Measurements from ENCODE around the gene FBH1. TPM values are rescaled to one million over a fixed set of nuclear protein-coding genes. Genes with fewer than 3 reads are reported as not detected.

FBH1 gene
- total and polyA plus RNA-seq, 2 experiments from 2014 or later: 62.5 to 90.8 TPM

DNA sequence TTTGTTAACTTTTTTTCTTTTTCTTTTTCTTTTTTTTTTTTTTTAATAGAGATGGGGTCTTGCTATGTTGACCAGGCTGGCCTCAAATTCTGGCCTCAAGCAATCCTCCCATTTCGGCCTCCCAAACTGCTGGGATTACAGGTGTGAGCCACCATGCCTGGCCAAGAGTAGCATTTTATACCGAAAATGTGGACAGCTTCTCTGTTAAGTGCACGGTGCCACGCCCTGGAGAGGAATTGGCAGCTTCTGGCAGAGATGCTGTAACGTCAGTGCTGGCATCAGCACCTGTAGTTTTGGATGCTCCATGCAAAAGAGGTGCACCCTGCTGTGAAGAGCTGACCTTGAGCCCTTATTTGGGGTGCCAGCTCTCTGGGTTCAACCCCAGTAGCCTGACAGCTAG, 69.1 kb downstream of the FBH1 start:
- TF ChIP-seq, protein P1, sequence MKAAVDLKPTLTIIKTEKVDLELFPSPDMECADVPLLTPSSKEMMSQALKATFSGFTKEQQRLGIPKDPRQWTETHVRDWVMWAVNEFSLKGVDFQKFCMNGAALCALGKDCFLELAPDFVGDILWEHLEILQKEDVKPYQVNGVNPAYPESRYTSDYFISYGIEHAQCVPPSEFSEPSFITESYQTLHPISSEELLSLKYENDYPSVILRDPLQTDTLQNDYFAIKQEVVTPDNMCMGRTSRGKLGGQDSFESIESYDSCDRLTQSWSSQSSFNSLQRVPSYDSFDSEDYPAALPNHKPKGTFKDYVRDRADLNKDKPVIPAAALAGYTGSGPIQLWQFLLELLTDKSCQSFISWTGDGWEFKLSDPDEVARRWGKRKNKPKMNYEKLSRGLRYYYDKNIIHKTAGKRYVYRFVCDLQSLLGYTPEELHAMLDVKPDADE (IDR thresholded peaks at IDR 0.05): no peak
- no peak for TF ChIP-seq ZNF114 (CRISPR knock-in tag; IDR thresholded peaks at IDR 0.05)
- TF ChIP-seq ZNF331 (CRISPR knock-in tag; IDR thresholded peaks at IDR 0.05; ENCODE audit: low read depth): no peak
- no peak for TF ChIP-seq JUNB (IDR thresholded peaks at IDR 0.05; ENCODE audit: unreplicated experiment)
- no peak for TF ChIP-seq POLR2AphosphoS5 (IDR thresholded peaks at IDR 0.05; ENCODE audit: low read depth)
- TF ChIP-seq, protein P2, sequence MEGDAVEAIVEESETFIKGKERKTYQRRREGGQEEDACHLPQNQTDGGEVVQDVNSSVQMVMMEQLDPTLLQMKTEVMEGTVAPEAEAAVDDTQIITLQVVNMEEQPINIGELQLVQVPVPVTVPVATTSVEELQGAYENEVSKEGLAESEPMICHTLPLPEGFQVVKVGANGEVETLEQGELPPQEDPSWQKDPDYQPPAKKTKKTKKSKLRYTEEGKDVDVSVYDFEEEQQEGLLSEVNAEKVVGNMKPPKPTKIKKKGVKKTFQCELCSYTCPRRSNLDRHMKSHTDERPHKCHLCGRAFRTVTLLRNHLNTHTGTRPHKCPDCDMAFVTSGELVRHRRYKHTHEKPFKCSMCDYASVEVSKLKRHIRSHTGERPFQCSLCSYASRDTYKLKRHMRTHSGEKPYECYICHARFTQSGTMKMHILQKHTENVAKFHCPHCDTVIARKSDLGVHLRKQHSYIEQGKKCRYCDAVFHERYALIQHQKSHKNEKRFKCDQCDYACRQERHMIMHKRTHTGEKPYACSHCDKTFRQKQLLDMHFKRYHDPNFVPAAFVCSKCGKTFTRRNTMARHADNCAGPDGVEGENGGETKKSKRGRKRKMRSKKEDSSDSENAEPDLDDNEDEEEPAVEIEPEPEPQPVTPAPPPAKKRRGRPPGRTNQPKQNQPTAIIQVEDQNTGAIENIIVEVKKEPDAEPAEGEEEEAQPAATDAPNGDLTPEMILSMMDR (conservative IDR thresholded peaks at IDR 0.05; ENCODE audit: low read depth in 2 of 2): no peak
- no peak for TF ChIP-seq EZH2 (IDR thresholded peaks at IDR 0.05; ENCODE audit: low read depth, unreplicated experiment)
- no peak for TF ChIP-seq NANOG (IDR thresholded peaks at IDR 0.05; ENCODE audit: borderline replicate concordance)
- TF ChIP-seq CREB1 (CRISPR knock-in tag; IDR thresholded peaks at IDR 0.05; ENCODE audit: low read depth): no peak
- TF ChIP-seq, protein P3, sequence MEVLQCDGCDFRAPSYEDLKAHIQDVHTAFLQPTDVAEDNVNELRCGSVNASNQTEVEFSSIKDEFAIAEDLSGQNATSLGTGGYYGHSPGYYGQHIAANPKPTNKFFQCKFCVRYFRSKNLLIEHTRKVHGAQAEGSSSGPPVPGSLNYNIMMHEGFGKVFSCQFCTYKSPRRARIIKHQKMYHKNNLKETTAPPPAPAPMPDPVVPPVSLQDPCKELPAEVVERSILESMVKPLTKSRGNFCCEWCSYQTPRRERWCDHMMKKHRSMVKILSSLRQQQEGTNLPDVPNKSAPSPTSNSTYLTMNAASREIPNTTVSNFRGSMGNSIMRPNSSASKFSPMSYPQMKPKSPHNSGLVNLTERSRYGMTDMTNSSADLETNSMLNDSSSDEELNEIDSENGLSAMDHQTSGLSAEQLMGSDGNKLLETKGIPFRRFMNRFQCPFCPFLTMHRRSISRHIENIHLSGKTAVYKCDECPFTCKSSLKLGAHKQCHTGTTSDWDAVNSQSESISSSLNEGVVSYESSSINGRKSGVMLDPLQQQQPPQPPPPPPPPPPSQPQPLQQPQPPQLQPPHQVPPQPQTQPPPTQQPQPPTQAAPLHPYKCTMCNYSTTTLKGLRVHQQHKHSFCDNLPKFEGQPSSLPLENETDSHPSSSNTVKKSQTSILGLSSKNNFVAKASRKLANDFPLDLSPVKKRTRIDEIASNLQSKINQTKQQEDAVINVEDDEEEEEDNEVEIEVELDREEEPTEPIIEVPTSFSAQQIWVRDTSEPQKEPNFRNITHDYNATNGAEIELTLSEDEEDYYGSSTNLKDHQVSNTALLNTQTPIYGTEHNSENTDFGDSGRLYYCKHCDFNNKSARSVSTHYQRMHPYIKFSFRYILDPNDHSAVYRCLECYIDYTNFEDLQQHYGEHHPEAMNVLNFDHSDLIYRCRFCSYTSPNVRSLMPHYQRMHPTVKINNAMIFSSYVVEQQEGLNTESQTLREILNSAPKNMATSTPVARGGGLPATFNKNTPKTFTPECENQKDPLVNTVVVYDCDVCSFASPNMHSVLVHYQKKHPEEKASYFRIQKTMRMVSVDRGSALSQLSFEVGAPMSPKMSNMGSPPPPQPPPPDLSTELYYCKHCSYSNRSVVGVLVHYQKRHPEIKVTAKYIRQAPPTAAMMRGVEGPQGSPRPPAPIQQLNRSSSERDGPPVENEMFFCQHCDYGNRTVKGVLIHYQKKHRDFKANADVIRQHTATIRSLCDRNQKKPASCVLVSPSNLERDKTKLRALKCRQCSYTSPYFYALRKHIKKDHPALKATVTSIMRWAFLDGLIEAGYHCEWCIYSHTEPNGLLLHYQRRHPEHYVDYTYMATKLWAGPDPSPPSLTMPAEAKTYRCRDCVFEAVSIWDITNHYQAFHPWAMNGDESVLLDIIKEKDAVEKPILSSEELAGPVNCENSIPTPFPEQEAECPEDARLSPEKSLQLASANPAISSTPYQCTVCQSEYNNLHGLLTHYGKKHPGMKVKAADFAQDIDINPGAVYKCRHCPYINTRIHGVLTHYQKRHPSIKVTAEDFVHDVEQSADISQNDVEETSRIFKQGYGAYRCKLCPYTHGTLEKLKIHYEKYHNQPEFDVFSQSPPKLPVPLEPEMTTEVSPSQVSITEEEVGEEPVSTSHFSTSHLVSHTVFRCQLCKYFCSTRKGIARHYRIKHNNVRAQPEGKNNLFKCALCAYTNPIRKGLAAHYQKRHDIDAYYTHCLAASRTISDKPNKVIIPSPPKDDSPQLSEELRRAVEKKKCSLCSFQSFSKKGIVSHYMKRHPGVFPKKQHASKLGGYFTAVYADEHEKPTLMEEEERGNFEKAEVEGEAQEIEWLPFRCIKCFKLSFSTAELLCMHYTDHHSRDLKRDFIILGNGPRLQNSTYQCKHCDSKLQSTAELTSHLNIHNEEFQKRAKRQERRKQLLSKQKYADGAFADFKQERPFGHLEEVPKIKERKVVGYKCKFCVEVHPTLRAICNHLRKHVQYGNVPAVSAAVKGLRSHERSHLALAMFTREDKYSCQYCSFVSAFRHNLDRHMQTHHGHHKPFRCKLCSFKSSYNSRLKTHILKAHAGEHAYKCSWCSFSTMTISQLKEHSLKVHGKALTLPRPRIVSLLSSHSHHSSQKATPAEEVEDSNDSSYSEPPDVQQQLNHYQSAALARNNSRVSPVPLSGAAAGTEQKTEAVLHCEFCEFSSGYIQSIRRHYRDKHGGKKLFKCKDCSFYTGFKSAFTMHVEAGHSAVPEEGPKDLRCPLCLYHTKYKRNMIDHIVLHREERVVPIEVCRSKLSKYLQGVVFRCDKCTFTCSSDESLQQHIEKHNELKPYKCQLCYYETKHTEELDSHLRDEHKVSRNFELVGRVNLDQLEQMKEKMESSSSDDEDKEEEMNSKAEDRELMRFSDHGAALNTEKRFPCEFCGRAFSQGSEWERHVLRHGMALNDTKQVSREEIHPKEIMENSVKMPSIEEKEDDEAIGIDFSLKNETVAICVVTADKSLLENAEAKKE (CRISPR knock-in tag; IDR thresholded peaks at IDR 0.05): no peak
- TF ChIP-seq, protein P4, sequence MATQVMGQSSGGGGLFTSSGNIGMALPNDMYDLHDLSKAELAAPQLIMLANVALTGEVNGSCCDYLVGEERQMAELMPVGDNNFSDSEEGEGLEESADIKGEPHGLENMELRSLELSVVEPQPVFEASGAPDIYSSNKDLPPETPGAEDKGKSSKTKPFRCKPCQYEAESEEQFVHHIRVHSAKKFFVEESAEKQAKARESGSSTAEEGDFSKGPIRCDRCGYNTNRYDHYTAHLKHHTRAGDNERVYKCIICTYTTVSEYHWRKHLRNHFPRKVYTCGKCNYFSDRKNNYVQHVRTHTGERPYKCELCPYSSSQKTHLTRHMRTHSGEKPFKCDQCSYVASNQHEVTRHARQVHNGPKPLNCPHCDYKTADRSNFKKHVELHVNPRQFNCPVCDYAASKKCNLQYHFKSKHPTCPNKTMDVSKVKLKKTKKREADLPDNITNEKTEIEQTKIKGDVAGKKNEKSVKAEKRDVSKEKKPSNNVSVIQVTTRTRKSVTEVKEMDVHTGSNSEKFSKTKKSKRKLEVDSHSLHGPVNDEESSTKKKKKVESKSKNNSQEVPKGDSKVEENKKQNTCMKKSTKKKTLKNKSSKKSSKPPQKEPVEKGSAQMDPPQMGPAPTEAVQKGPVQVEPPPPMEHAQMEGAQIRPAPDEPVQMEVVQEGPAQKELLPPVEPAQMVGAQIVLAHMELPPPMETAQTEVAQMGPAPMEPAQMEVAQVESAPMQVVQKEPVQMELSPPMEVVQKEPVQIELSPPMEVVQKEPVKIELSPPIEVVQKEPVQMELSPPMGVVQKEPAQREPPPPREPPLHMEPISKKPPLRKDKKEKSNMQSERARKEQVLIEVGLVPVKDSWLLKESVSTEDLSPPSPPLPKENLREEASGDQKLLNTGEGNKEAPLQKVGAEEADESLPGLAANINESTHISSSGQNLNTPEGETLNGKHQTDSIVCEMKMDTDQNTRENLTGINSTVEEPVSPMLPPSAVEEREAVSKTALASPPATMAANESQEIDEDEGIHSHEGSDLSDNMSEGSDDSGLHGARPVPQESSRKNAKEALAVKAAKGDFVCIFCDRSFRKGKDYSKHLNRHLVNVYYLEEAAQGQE (IDR thresholded peaks at IDR 0.05; ENCODE audit: unreplicated experiment): no peak
- TF ChIP-seq STAT1 (IDR thresholded peaks at IDR 0.05; ENCODE audit: unreplicated experiment): no peak
- TF ChIP-seq EZH2phosphoT487 (IDR thresholded peaks at IDR 0.05; ENCODE audit: unreplicated experiment): no peak
- no peaks in the 10 kb centered on the region for H3K4me1 ChIP-seq (ENCODE audit: insufficient read depth)
- no peaks in the 10 kb centered on the region for H3K79me2 ChIP-seq (replicated peaks; ENCODE audit: insufficient read depth)
- no peak overlapping the region for H3K4me2 ChIP-seq
- H2AFZ ChIP-seq: no peak overlapping the region
- Mint-ChIP-seq H3K27me3 (ENCODE audit: insufficient read depth, low read depth, poor library complexity) (peaks cover 7% of the 10 kb centered on the region), H3K4me3 (no peak overlapping the region), H3K27ac (no peak overlapping the region), H3K36me3 (ENCODE audit: low read depth) (no peaks in the 10 kb centered on the region), H3K9me3 (no peaks in the 10 kb centered on the region), H3K4me1 (peaks cover 5% of the 10 kb centered on the region)
- H3K4me3 ChIP-seq: no peak overlapping the region
- no peak for DNase-seq (ENCODE audit: low spot score)
- no peaks in the 10 kb centered on the region for H4K20me1 ChIP-seq (replicated peaks; ENCODE audit: insufficient read depth)
- no peaks in the 10 kb centered on the region for H3K9me2 ChIP-seq (ENCODE audit: insufficient read depth)
- H3K27ac ChIP-seq (ENCODE audit: low read depth): no peak overlapping the region
- H3K27me3 ChIP-seq (ENCODE audit: insufficient read depth): no peaks in the 10 kb centered on the region
- no peak for ATAC-seq
- H3F3A ChIP-seq (replicated peaks; ENCODE audit: low read depth): no peaks in the 10 kb centered on the region
- H3K36me3 ChIP-seq (ENCODE audit: insufficient read depth): no peaks in the 10 kb centered on the region
